Suprapubic skin (tissue), 4 donors: Measurements from ENCODE around the gene DCK.

Experiments
- CTCF ChIP-seq, 2 donors: fragments of 200-600 bp in 1 of 2; fragments of 450-650 bp in 1 of 2; sonication (generic) in 1 of 2; IDR thresholded peaks; one replicate each; pipeline ENCODE4 v1.5.1; 2016 to 2019; ENCODE audit warnings: antibody characterized with exemption in 2 of 2, mild to moderate bottlenecking in 1 of 2, moderate library complexity in 1 of 2
- POLR2A ChIP-seq, 2 donors: fragments of 450-650 bp; IDR thresholded peaks; one replicate each; pipeline ENCODE4 v1.6.1; 2017; ENCODE audit warnings: antibody characterized with exemption in 2 of 2, mild to moderate bottlenecking in 2 of 2, moderate library complexity in 2 of 2
- POLR2AphosphoS5 ChIP-seq, 3 donors: sonication (generic); formaldehyde crosslinking; IDR thresholded peaks; one replicate each; pipeline ENCODE4 v1.6.1; 2017; ENCODE audit warnings: antibody characterized with exemption in 3 of 3

GRCh38 chr4:70996018-70996360, 2.5 kb downstream of the DCK start:
- TF ChIP-seq CTCF (IDR thresholded peaks at IDR 0.05) (no peak), POLR2A (IDR thresholded peaks at IDR 0.05) (no peak), POLR2AphosphoS5 (IDR thresholded peaks at IDR 0.05) (no peak)
